Testis (tissue), 2 donors: ENCODE data around the gene PLEKHA7.

Experiments used
- POLR2A ChIP-seq: fragments of 450-650 bp; IDR thresholded peaks from one replicate; pipeline ENCODE4 v1.6.1; 2017; ENCODE audit warnings: antibody characterized with exemption, mild to moderate bottlenecking, moderate library complexity
- TF ChIP-seq, protein P1 (sequence below), 3 experiments: fragments of 450-650 bp in 2 of 3; fragments of 200-600 bp in 1 of 3; sonication (generic) in 1 of 3; IDR thresholded peaks; one replicate each; pipeline ENCODE4 v1.5.1; 2016 to 2019; ENCODE audit warnings: antibody characterized with exemption in 3 of 3, mild to moderate bottlenecking in 2 of 3, moderate library complexity in 1 of 3

DNA sequence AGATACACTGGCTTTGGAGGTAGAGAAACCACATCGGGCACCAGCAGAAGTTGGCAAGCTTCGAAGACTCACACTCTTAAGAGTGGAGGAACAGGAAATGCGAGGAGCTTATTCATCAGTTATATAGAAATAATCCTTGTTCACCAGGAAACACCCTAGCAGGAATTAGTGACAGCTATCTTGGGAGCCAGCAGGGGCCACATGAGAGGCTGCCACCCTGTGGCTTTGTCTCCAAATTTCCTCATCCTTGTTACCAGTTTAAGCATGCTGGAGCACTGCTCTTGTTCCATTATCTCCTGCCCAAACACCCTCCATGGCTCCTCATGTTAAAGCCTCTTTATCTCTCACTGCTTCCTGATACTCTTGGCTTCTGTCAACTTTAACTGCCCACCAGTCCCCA, 131.0 kb downstream of the PLEKHA7 start:
- TF ChIP-seq, protein P1, sequence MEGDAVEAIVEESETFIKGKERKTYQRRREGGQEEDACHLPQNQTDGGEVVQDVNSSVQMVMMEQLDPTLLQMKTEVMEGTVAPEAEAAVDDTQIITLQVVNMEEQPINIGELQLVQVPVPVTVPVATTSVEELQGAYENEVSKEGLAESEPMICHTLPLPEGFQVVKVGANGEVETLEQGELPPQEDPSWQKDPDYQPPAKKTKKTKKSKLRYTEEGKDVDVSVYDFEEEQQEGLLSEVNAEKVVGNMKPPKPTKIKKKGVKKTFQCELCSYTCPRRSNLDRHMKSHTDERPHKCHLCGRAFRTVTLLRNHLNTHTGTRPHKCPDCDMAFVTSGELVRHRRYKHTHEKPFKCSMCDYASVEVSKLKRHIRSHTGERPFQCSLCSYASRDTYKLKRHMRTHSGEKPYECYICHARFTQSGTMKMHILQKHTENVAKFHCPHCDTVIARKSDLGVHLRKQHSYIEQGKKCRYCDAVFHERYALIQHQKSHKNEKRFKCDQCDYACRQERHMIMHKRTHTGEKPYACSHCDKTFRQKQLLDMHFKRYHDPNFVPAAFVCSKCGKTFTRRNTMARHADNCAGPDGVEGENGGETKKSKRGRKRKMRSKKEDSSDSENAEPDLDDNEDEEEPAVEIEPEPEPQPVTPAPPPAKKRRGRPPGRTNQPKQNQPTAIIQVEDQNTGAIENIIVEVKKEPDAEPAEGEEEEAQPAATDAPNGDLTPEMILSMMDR (IDR thresholded peaks at IDR 0.05), result peak in 2 of 3 experiments; percentile 13 to 14
- TF ChIP-seq POLR2A, result no peak
